GM10847 (cell line): ENCODE results near the gene EPB41.

Source experiments
- POLR2A ChIP-seq: IDR thresholded peaks from 2 replicates; pipeline ENCODE4 v1.6.1; 2011; ENCODE audit not compliant: insufficient read length; ENCODE audit errors: extremely low read depth

EPB41 gene

DNA sequence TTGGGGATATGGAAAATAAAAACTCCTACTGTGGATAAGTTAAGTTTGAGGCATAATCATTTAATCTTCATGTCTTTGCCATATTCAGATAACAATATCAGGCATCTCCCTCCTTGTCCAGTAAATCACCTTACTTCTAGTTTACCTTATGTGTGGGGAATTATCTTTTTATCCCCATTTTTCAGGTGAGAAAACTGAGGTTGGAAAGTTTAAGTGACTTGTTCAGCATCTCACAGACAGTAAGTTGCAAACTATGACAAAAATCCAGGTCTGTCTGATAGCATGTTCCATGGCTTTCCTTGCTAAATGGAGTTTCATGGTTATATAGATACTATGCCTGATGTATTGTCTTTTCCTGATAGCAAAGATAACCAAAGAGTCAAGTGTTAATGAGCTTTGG lies 129.6 kb downstream of the EPB41 start:
- no peak for TF ChIP-seq POLR2A

DNA sequence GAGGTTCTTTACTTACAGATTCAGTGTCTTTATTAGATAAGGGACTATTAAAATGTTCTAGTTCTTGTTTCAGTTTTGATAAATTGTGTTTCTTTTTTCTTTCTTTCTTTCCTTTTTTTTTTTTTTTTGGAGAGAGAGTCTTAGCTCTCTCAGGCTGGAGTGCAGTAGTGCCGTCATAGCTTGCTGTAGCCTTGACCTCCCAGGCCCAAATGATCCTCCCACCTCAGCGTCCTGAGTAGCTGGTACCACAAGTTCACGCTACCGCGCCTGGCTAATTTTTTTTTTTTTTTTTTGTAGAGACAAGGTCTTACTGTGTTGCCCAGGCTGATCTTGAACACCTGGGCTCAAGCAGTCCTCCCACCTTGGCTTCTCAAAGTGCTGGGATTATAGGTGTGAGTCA lies 132.8 kb downstream of the EPB41 start:
- no peak for TF ChIP-seq POLR2A

DNA sequence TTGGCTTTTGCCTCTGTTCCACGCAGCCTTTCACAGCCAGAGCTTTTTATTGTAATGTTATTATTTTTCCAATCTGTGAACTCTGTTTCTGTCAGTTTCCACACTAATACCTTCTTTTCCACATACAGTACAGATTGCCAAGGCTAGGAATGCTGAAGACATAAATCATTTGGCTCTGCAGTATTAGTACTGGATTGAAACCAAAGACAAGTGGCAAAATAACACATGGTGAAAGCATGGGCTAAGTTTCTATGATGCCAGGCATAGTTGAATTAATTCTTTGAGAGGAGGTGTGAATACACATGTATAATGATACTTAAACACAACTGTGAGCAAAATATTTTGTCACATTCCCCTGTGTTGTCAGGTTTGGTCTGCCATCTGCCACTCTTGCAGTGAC lies 135.8 kb downstream of the EPB41 start:
- TF ChIP-seq POLR2A: no peak

DNA sequence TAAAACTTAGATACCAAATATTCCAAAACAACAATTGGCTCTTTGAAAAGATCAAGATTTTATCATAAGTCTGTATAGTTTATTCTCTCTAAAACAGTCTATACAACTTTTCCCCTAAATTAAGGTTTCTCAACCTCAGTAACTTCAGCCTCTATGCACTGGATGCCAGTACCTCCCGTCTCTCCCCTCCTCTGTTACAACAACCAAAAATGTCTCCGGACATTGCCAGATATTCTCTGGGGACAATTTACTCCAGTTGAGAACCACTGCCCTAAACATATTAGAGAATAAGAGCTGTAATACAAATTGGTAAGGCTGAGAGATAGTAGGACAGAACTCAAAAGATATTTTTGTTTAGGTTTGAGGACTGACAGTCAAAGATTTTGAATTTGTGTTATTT lies 137.7 kb downstream of the EPB41 start:
- no peak for TF ChIP-seq POLR2A

DNA sequence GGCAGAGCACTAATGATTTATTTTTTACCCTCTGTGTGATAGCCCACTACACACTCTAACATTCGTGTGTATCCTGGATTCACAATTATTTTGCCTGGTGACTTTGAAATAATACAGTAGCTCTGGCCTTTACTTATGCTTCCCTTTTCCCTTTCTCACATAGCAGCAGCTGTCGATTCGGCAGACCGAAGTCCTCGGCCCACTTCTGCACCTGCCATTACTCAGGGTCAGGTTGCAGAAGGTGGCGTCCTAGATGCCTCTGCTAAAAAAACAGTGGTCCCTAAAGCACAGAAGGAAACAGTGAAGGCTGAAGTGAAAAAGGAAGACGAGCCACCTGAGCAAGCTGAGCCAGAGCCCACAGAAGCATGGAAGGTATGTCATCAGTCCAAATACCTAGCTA lies 138.6 kb downstream of the EPB41 start:
- TF ChIP-seq POLR2A: no peak

DNA sequence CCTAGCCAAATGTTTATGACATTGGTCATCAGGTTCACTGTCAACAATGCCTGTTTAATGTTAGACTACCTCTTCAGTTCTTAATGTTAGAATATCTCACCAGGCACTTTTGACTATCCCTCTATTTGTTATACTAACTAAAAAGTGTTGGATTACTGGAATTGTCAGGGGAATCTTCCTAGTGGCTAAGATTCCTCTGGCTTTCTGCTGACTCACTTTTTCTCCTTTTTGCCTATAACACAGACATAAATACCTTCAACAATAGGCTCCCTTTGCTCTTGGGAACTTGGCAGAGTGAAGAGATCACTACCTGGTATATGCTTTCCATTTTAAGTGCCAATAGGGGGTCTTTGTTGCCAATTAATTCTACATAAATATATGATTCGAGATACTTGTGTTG lies 140.8 kb downstream of the EPB41 start:
- no peak for TF ChIP-seq POLR2A

DNA sequence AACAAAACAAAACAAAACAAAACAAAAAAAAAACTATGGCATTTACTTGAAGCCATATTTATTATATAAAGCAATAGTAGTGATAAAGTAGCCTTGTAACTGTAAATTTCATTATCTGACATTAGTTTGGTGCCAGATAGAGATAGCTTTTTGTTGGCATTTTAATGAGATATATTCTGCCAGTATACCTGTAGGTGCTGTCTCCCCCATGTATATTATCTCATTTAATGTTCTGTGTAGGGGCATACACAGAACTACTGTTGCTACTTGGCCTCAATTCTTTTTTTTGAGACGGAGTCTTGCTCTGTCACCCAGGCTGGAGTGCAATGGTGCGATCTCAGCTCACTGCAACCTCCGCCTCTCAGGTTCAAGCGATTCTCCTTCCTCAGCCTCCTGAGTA lies 141.9 kb downstream of the EPB41 start:
- TF ChIP-seq POLR2A: no peak

DNA sequence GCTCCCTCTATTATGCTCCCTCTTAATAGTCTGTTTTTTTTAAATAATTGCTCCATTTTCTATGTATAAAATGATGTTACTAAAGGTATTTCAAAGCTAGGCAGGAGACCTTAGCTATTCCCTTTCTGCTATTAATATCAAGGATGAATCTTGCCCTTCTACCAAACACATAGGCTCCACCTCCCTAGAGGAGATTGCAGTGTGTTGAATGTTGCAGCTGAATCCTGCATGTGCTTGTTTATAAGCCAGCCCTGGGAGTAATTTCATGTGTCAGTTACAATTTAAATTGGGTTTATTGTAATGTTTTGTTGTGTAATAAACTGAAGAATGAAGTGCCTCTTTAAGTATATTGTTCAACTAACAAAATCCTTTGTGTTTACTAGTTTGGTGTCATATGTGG lies 143.3 kb downstream of the EPB41 start:
- no peak for TF ChIP-seq POLR2A

DNA sequence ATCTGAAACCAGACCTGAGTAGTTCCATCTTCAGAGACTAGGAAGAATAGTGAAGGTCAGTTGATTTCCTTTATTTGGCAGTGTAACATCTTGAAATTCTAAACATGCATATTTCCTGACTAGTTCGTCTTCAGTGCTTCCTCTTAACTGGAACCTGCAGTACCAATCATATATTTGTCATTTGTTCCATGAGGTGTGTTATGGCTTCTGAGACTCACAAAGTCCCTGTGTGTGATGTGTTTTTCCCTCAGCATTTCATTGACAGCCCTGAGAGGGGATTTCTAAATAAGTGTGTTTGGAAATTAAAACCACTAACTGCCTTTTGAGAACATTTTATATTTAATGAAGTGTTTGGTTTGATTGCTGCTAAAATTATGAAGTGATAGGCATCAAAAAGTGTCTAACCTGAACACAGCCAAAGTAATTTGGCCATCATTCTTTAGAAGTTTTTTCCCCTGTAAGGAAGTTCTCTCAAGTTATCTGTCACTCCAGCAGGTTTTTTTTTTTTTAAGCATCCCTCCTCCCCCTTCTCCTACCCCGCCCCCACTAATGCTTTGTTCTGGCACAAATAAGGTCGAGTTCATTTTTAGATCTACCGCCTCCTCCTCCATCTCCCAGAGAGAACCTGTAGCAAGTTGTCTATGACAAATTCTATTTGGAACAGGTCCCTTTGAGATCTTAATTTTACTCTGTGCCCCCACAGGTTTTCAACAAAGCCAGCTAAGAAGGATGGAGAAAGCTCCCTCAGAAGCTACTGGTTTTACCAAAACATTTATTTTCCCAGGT lies 148.0 kb downstream of the EPB41 start:
- no peak for TF ChIP-seq POLR2A

DNA sequence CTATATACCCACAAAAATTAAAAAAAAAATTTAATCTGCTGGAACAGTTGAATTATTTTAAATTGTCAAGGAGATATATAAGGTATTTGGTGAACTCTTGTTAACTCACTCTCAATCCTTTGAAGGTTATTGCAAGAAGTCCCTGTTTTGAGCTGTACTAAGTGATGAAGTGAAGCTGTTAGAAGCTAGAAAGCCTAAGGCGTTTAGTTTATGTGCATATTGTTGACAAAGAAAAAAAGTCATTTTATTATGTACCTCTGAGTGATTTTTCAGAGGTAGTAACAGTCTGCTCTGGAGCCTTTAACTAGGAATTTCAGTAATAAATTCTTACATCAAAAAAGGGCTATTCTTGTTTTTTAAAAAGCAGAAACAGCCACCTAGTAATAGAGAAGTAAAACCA lies 149.7 kb downstream of the EPB41 start:
- TF ChIP-seq POLR2A: no peak

DNA sequence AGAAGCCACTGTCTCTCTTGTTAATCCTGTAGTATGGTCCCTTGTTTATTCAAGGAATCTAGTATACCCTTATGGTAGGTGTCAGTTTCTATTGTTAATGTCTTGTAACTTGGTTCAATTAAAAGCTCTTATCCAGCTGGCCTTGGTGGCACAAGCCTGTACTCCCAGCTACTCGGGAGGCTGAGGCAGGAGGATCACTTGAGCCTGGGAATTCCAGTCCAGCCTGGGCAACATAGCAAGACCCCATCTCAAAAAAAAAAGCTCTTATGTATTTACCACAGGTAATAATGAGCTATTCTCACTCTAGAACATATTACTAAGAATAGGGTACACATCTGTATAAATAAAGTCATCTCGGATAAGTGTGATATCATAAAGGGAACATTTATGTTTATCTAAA lies 162.8 kb downstream of the EPB41 start:
- no peak for TF ChIP-seq POLR2A

DNA sequence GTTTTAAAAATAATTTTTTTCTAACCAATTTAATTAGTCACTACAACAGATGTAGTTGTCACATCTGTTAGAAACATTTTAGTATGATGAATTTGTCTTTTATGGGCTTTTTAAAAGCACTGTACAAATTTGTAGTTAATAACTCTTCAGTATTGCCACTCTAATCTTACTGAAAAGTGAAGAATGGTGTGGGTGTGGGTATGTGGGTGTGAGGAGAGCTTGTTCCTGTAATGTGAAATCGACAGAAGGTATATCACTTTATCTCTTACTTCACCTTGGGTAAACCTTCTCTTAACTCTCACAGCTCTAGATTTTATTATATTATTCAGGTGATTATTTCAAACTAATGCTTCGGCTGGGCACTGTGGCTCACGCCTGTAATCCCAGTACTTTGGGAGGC lies 166.8 kb downstream of the EPB41 start:
- TF ChIP-seq POLR2A: no peak

DNA sequence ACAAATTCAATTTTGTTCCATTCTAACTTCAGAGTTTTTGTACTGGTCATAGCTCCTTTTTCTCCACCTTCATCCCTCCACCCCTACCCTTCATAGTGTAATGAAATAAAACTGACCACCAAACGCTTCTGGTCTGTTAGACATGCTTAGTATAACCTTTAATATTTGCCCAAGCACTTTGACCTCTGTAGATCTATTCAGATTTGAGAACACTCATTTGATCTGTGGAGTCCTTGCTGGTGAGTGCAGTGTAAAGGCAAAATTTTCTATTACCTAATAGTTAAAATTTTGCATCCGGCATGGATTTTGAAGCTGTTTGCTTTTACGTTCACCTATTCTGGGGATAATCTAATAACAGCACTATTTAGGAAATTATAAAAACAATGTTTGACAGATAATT lies 168.2 kb downstream of the EPB41 start:
- no peak for TF ChIP-seq POLR2A

DNA sequence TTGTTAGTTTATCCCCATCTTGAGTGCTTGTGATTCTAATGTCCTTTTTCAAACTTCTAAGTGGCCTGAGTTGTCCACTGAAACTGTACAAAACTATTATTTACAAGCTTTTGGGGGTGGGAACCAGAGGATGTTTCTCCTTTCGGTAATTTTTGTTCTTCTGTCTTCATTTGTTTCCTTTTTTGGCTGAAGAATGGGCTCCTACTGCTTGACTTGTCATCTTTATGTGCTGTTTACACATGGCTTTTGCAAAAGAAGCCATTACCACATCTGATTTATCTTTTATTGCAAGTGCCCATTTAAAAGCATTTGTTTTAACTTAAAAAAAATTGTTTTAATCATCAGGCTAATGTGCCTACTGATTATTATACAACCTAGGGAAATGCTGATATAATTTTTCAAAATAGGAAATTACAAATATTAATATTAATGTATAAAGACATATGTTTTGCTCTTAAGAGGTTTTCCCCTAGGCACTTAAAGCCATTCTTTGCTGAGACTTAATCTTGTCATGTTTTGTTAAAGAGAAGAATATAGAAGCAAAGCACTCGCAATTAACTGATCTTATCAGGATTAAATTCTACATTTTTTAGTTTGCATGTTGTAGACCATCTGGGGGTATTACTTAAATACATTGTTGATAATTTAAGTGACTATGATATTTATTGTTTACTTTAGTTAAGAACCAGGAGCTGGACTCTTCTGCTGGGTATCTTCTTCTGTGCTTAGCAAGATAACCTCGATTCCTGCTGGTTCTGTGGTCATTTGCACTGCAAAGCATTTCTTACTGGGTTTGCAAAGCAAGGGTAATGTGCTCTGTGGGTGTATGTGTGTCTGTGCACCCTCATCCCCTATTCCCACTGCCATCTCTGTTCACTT lies 169.2 kb downstream of the EPB41 start:
- no peak for TF ChIP-seq POLR2A

DNA sequence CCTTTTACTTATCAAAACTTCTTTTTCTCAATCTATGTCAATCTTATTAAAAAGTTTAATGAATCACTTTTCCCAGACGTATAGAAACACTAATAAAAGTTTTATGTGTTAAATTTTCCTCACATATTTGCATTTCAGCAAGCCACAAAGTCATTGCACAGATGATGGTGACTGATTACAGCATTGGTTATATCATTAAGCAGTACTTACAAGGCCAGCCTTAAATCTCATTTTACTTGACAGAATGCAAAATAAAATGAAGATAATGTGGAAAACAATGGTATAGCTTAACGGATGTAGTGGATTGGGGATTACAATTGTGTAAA lies 169.8 kb downstream of the EPB41 start:
- TF ChIP-seq POLR2A: no peak

DNA sequence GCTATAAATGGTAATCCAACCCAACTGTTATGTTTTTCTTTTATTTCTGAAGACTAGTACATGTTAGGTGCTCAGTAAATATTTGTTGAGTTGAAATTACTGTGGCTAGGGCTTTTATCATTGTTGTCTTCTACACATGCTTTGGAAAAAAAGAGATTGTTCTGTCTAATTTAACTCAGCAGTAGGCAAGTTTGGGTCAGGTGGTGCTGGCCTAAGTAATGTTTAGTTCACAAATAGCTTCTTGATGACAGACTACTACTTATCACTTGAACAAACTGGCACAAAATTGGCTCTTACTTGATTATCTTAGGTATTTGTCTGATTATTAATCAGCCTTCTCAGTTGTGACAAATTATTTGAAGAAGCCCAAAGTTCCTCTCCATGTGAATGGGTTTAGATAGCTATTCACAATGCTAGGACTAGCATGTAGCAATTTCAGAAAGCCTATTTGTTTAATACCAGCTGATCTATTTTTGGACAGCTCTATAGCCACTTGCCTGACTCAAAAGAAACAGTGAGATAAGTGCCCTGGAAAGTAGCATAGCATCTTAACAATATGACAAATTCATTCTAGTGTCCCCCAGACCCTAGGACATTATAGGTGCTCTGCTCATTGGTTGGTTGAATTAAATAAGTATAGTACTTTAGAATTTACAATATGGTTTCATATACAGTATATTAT lies 176.7 kb downstream of the EPB41 start:
- TF ChIP-seq POLR2A: no peak

DNA sequence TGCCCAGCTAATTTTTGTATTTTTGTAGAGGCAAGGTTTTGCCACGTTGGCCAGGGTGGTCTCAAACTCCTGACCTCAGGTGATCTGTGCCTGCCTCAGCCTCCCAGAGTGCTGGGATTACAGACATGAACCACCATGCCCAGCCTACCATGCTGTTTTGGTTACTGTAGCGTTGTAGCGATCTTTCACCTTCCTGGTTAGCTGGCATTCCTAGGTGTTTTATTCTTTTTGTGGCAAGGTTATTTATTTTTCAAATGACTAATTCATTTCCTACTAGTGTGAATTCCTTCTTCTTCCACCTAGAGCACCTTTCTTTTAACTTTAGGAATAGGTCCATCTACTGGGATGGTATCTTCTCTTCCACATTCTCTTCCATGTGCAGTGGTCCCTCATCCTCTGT lies 180.1 kb downstream of the EPB41 start:
- no peak for TF ChIP-seq POLR2A

DNA sequence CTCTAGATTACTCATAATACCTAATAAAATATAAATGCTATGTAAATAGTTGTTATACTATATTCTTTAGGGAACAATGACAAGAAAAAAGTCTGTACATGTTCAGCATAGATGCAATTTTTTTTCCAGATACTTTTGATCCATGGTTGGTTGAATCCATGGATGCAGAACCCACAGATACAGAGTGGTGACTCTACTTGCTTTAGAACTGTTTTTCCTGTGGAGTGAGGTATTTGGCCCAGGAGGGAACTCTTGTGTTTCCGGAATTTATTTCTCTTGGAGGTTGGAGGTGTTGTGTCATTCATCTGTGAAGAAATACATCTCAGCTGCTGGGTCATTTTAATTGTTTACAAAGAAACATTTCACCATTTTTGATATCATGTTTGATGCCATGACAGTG lies 180.6 kb downstream of the EPB41 start:
- no peak for TF ChIP-seq POLR2A
